ENCODE measurements around the gene CLCNKB.

- no peak for TF ChIP-seq ZNF572 (CRISPR knock-in tag; IDR thresholded peaks at IDR 0.05)
- no peak for TF ChIP-seq MAFF (IDR thresholded peaks at IDR 0.05; ENCODE audit: low read depth, low read length)
- TF ChIP-seq ZFP36 (IDR thresholded peaks at IDR 0.05; ENCODE audit: borderline replicate concordance, low read depth, low read length, partially characterized antibody), result no peak
- no peak for TF ChIP-seq ZBTB37 (CRISPR knock-in tag; IDR thresholded peaks at IDR 0.05)
- no peak for TF ChIP-seq BRF2 (CRISPR knock-in tag; IDR thresholded peaks at IDR 0.05)
- TF ChIP-seq CC2D1A (CRISPR knock-in tag; IDR thresholded peaks at IDR 0.05), result no peak
- TF ChIP-seq MAFK (conservative IDR thresholded peaks at IDR 0.05 in 1 of 2, IDR thresholded peaks at IDR 0.05 in 1 of 2; ENCODE audit: low read length in 2 of 2), result no peak
- TF ChIP-seq ZNF253 (CRISPR knock-in tag; IDR thresholded peaks at IDR 0.05; ENCODE audit: borderline replicate concordance), result no peak
- no peak for TF ChIP-seq NR0B2 (CRISPR knock-in tag; IDR thresholded peaks at IDR 0.05)
- no peak for TF ChIP-seq ZBTB33 (CRISPR knock-in tag; IDR thresholded peaks at IDR 0.05)
- no peak for TF ChIP-seq SP1 (IDR thresholded peaks at IDR 0.05)
- no peak for TF ChIP-seq SP1 (CRISPR knock-in tag; IDR thresholded peaks at IDR 0.05)
- no peak for TF ChIP-seq JUND (CRISPR knock-in tag; IDR thresholded peaks at IDR 0.05)
- no peak for TF ChIP-seq RAD21 (CRISPR knock-in tag; IDR thresholded peaks at IDR 0.05)
These were observed 44.2 kb downstream of the CLCNKB start for GRCh38 chr1:16087733-16088132.

Measured in HepG2 (cell line).